Endodermal cell (in vitro differentiated cells): Measurements from ENCODE around the gene NTSR1. TPM values are rescaled to one million over a fixed set of nuclear protein-coding genes. Genes with fewer than 3 reads are reported as not detected.

Experiments
- DNase-seq: peaks from one replicate; pipeline ENCODE4 v3.0.0-alpha.2; 2017
- H3K27ac ChIP-seq: 2 replicates; pipeline ENCODE4 v1.5.1; 2013; ENCODE audit warnings: mild to moderate bottlenecking, low read depth, low read length, moderate library complexity
- H3K27me3 ChIP-seq: 2 replicates; pipeline ENCODE4 v1.6.1; 2013; ENCODE audit warnings: mild to moderate bottlenecking, low read length, moderate library complexity; ENCODE audit not compliant: insufficient read depth, control insufficient read depth, poor library complexity, severe bottlenecking
- H3K36me3 ChIP-seq: 2 replicates; pipeline ENCODE4 v1.7.0; 2013; ENCODE audit warnings: mild to moderate bottlenecking, low read length, moderate library complexity; ENCODE audit not compliant: control insufficient read depth, insufficient read depth
- H3K4me1 ChIP-seq: one replicate; pipeline ENCODE4 v1.7.0; 2013; ENCODE audit warnings: low read length; ENCODE audit not compliant: control insufficient read depth, insufficient read depth
- H3K4me3 ChIP-seq: 2 replicates; pipeline ENCODE4 v1.5.1; 2013; ENCODE audit warnings: mild to moderate bottlenecking, low read length, moderate library complexity
- H3K9ac ChIP-seq: 2 replicates; pipeline ENCODE4 v1.6.1; 2013; ENCODE audit warnings: mild to moderate bottlenecking, low read length, moderate library complexity; ENCODE audit not compliant: poor library complexity, severe bottlenecking; ENCODE audit errors: extremely low read depth
- H3K9me3 ChIP-seq: 2 replicates; pipeline ENCODE4 v1.6.1; 2013; ENCODE audit warnings: mild to moderate bottlenecking, low read length, moderate library complexity; ENCODE audit not compliant: control insufficient read depth
- H3K27ac Mint-ChIP-seq: 2 replicates; pipeline ENCODE4 v1.8.0; 2020; ENCODE audit warnings: mixed read lengths
- H3K27me3 Mint-ChIP-seq: 2 replicates; pipeline ENCODE4 v1.8.0; 2021; ENCODE audit warnings: mild to moderate bottlenecking, mixed read lengths; ENCODE audit not compliant: insufficient read depth
- H3K36me3 Mint-ChIP-seq: 2 replicates; pipeline ENCODE4 v1.8.0; 2020; ENCODE audit warnings: low read depth, mixed read lengths
- H3K4me1 Mint-ChIP-seq: 2 replicates; pipeline ENCODE4 v1.8.0; 2020; ENCODE audit warnings: mixed read lengths
- H3K4me3 Mint-ChIP-seq: 2 replicates; pipeline ENCODE4 v1.8.0; 2020; ENCODE audit warnings: mild to moderate bottlenecking, moderate library complexity, mixed read lengths
- H3K9me3 Mint-ChIP-seq: 2 replicates; pipeline ENCODE4 v1.8.0; 2020; ENCODE audit warnings: mild to moderate bottlenecking, mixed read lengths
- CTCF ChIP-seq: fragments of 200-600 bp; sonication (generic); conservative IDR thresholded peaks from 2 replicates; pipeline ENCODE4 v1.5.0; 2021; ENCODE audit warnings: antibody characterized with exemption, mild to moderate bottlenecking
- WGBS, 2 experiments: methylation state at CpG; one replicate each; pipeline versions ENCODE4 v1.1.5 to v1.1.7; 2013; ENCODE audit warnings: missing lambda C conversion rate in 2 of 2, mixed read lengths in 1 of 2; ENCODE audit not compliant: insufficient coverage in 1 of 2, insufficient read length in 1 of 2; 5-methylcytosine and 5-hydroxymethylcytosine counted together
- total RNA-seq, 2 donors: library from RNA; stranded (reverse); fragmentation: NEBNext Ultra II Directional in 1 of 2; extraction: Animal tissue kit (Norgen Biotek cat#: 25700) in 1 of 2; gene quantifications; 2 replicates in 1 of 2; 3 replicates in 1 of 2; pipeline ENCODE4 v1.2.1, GENCODE V29; 2021

Gene NTSR1
- total RNA-seq, 2 donors from 2014 or later, result 0.11 to 0.62 TPM

GRCh38 chr20:62709537-62709905 is 885 bp downstream of the NTSR1 start:
- Mint-ChIP-seq H3K27me3 (peaks cover 60% of the 10 kb centered on the region), H3K36me3 (no peaks in the 10 kb centered on the region), H3K4me1 (no peaks in the 10 kb centered on the region), H3K4me3 (no peak overlapping the region), H3K27ac (no peak overlapping the region), H3K9me3 (no peaks in the 10 kb centered on the region)
- H3K4me1 ChIP-seq, result peaks cover 3% of the 10 kb centered on the region
- no peak overlapping the region for H3K27ac ChIP-seq
- TF ChIP-seq CTCF, result no peak
- H3K27me3 ChIP-seq, result peaks cover 60% of the 10 kb centered on the region
- no peak overlapping the region for H3K9ac ChIP-seq
- no peak for DNase-seq
- no peaks in the 10 kb centered on the region for H3K9me3 ChIP-seq
- WGBS, 2 experiments, result 89 to 93% methylated on average over 25 to 30 of the region's 30 CpGs
- H3K4me3 ChIP-seq, result no peak overlapping the region
- no peaks in the 10 kb centered on the region for H3K36me3 ChIP-seq

- H3K9me3 Mint-ChIP-seq, result no peaks in the 10 kb centered on the region
- H3K9me3 ChIP-seq, result no peaks in the 10 kb centered on the region
- no peak for DNase-seq
- H3K27me3 ChIP-seq, result peaks cover 66% of the 10 kb centered on the region
- peaks cover 3% of the 10 kb centered on the region for H3K4me1 ChIP-seq
- no peak overlapping the region for H3K4me3 Mint-ChIP-seq
- H3K36me3 ChIP-seq, result no peaks in the 10 kb centered on the region
- H3K4me1 Mint-ChIP-seq, result no peaks in the 10 kb centered on the region
- 89 to 90% methylated on average over 7 to 20 of the region's 20 CpGs for WGBS, 2 experiments
- no peak overlapping the region for H3K27ac ChIP-seq
- no peak overlapping the region for H3K27ac Mint-ChIP-seq
- no peak overlapping the region for H3K4me3 ChIP-seq
- H3K9ac ChIP-seq, result no peak overlapping the region
- no peaks in the 10 kb centered on the region for H3K36me3 Mint-ChIP-seq
- H3K27me3 Mint-ChIP-seq, result peaks cover 63% of the 10 kb centered on the region
- TF ChIP-seq CTCF, result no peak
Measured at GRCh38 chr20:62710221-62710885, 1.7 kb downstream of the NTSR1 start.

GRCh38 chr20:62710886-62711702 is 2.5 kb downstream of the NTSR1 start:
- peaks cover 3% of the 10 kb centered on the region for H3K4me1 ChIP-seq
- no peak for DNase-seq
- Mint-ChIP-seq H3K4me3 (no peak overlapping the region), H3K4me1 (no peaks in the 10 kb centered on the region), H3K36me3 (no peaks in the 10 kb centered on the region), H3K27ac (no peak overlapping the region), H3K9me3 (no peaks in the 10 kb centered on the region), H3K27me3 (peaks cover 62% of the 10 kb centered on the region)
- no peaks in the 10 kb centered on the region for H3K36me3 ChIP-seq
- no peak for TF ChIP-seq CTCF
- H3K4me3 ChIP-seq, result no peak overlapping the region
- no peak overlapping the region for H3K9ac ChIP-seq
- H3K27ac ChIP-seq, result no peak overlapping the region
- no peaks in the 10 kb centered on the region for H3K9me3 ChIP-seq
- H3K27me3 ChIP-seq, result peaks cover 66% of the 10 kb centered on the region
- 82 to 88% methylated on average over 10 to 19 of the region's 23 CpGs for WGBS, 2 experiments
